Measurements from ENCODE around the gene TLCD3A.

The TLCD3A gene

GRCh38 chr17:726271-726919 is 6.0 kb upstream of the TLCD3A start:
- Mint-ChIP-seq H3K36me3 (no peaks in the 10 kb centered on the region), H3K9me3 (no peaks in the 10 kb centered on the region), H3K27me3 (peaks cover 22% of the 10 kb centered on the region), H3K4me1 (peaks cover 4% of the 10 kb centered on the region), H3K4me3 (no peak overlapping the region), H3K27ac (no peak overlapping the region)
- no peak for DNase-seq
- CTCF ChIA-PET = no interaction called here

- CTCF ChIA-PET = no interaction called here
Measured at GRCh38 chr17:728911-729310, 3.5 kb upstream of the TLCD3A start.

GRCh38 chr17:731644-732066 is 741 bp upstream of the TLCD3A start:
- Mint-ChIP-seq H3K4me3 (peak overlapping the region; percentile 72), H3K4me1 (peaks cover 22% of the 10 kb centered on the region), H3K27me3 (peaks cover 32% of the 10 kb centered on the region), H3K36me3 (peaks cover 25% of the 10 kb centered on the region), H3K27ac (no peak overlapping the region), H3K9me3 (no peaks in the 10 kb centered on the region)
- CTCF ChIA-PET = no interaction called here
- no peak for DNase-seq

More at GRCh38 chr17:728911-729310, 3.5 kb upstream of the TLCD3A start:
- DNase-seq = no peak
- H3K4me1 Mint-ChIP-seq = peaks cover 16% of the 10 kb centered on the region
- no peak overlapping the region for H3K4me3 Mint-ChIP-seq
- peaks cover 34% of the 10 kb centered on the region for H3K27me3 Mint-ChIP-seq
- no peak overlapping the region for H3K27ac Mint-ChIP-seq
- peaks cover 9% of the 10 kb centered on the region for H3K36me3 Mint-ChIP-seq
- no peaks in the 10 kb centered on the region for H3K9me3 Mint-ChIP-seq

- peak overlapping the region; percentile 85 for H3K4me3 Mint-ChIP-seq
- H3K9me3 Mint-ChIP-seq = no peaks in the 10 kb centered on the region
- H3K4me1 Mint-ChIP-seq = peaks cover 22% of the 10 kb centered on the region
- H3K27me3 Mint-ChIP-seq = peaks cover 29% of the 10 kb centered on the region
- peak overlapping the region; percentile 77 for H3K27ac Mint-ChIP-seq
- CTCF ChIA-PET = no interaction called here
- DNase-seq = peak; percentile 59
- peaks cover 29% of the 10 kb centered on the region for H3K36me3 Mint-ChIP-seq
Measured at GRCh38 chr17:732902-733720, 715 bp downstream of the TLCD3A start.

GRCh38 chr17:733743-734142 is 1.3 kb downstream of the TLCD3A start:
- CTCF ChIA-PET = no interaction called here
- Mint-ChIP-seq H3K9me3 (no peaks in the 10 kb centered on the region), H3K4me3 (peak overlapping the region; percentile 85), H3K27ac (no peak overlapping the region), H3K4me1 (peaks cover 22% of the 10 kb centered on the region), H3K27me3 (peaks cover 29% of the 10 kb centered on the region), H3K36me3 (peaks cover 31% of the 10 kb centered on the region)
- no peak for DNase-seq

- no peak overlapping the region for H3K27ac Mint-ChIP-seq
- peaks cover 22% of the 10 kb centered on the region for H3K4me1 Mint-ChIP-seq
- DNase-seq = no peak
- no peaks in the 10 kb centered on the region for H3K9me3 Mint-ChIP-seq
- CTCF ChIA-PET = no interaction called here
- H3K4me3 Mint-ChIP-seq = no peak overlapping the region
- H3K27me3 Mint-ChIP-seq = peaks cover 10% of the 10 kb centered on the region
- peaks cover 38% of the 10 kb centered on the region for H3K36me3 Mint-ChIP-seq
Measured at GRCh38 chr17:737561-738113, 5.2 kb downstream of the TLCD3A start.

GRCh38 chr17:740240-741017 is 8.0 kb downstream of the TLCD3A start:
- Mint-ChIP-seq H3K27me3 (no peaks in the 10 kb centered on the region), H3K4me1 (peaks cover 7% of the 10 kb centered on the region), H3K27ac (peak overlapping the region; percentile 8), H3K9me3 (no peaks in the 10 kb centered on the region), H3K36me3 (peaks cover 31% of the 10 kb centered on the region), H3K4me3 (no peak overlapping the region)
- CTCF ChIA-PET = interaction anchor here (2.0 kb wide), 1 partner anchor 11 kb away, joined by 4 read pairs; the partner anchor contains the start of gene GEMIN4
- DNase-seq = peak; percentile 42

GRCh38 chr17:742147-742793 is 9.9 kb downstream of the TLCD3A start:
- Mint-ChIP-seq H3K4me1 (peaks cover 7% of the 10 kb centered on the region), H3K27ac (no peak overlapping the region), H3K36me3 (peaks cover 30% of the 10 kb centered on the region), H3K27me3 (no peaks in the 10 kb centered on the region), H3K4me3 (no peak overlapping the region), H3K9me3 (no peaks in the 10 kb centered on the region)
- DNase-seq = no peak
- CTCF ChIA-PET = interaction anchor here (1.8 kb wide), 1 partner anchor 239 kb away, joined by 4 read pairs; no protein-coding TSS in a partner anchor

- CTCF ChIA-PET = interaction anchor here (1.8 kb wide), 1 partner anchor 238 kb away, joined by 4 read pairs; no protein-coding TSS in a partner anchor
- H3K9me3 Mint-ChIP-seq = no peaks in the 10 kb centered on the region
- H3K4me1 Mint-ChIP-seq = peaks cover 7% of the 10 kb centered on the region
- H3K27me3 Mint-ChIP-seq = no peaks in the 10 kb centered on the region
- H3K27ac Mint-ChIP-seq = peak overlapping the region; percentile 7
- DNase-seq = no peak
- peaks cover 36% of the 10 kb centered on the region for H3K36me3 Mint-ChIP-seq
- H3K4me3 Mint-ChIP-seq = no peak overlapping the region
Measured at GRCh38 chr17:743139-743538, 10.7 kb downstream of the TLCD3A start.

- H3K36me3 Mint-ChIP-seq = peaks cover 45% of the 10 kb centered on the region
- H3K4me3 Mint-ChIP-seq = no peak overlapping the region
- peaks cover 5% of the 10 kb centered on the region for H3K9me3 Mint-ChIP-seq
- H3K27ac Mint-ChIP-seq = no peak overlapping the region
- H3K4me1 Mint-ChIP-seq = peaks cover 16% of the 10 kb centered on the region
- H3K27me3 Mint-ChIP-seq = no peaks in the 10 kb centered on the region
- DNase-seq = no peak
- CTCF ChIA-PET = no interaction called here
Measured at GRCh38 chr17:744937-745336, 12.5 kb downstream of the TLCD3A start.

- Mint-ChIP-seq H3K27ac (no peak overlapping the region), H3K9me3 (peaks cover 5% of the 10 kb centered on the region), H3K27me3 (no peaks in the 10 kb centered on the region), H3K4me1 (peaks cover 16% of the 10 kb centered on the region), H3K4me3 (no peak overlapping the region), H3K36me3 (peaks cover 43% of the 10 kb centered on the region)
- no peak for DNase-seq
- CTCF ChIA-PET = no interaction called here
Measured at GRCh38 chr17:745406-745805, 13.0 kb downstream of the TLCD3A start.

- peaks cover 43% of the 10 kb centered on the region for H3K36me3 Mint-ChIP-seq
- no peaks in the 10 kb centered on the region for H3K27me3 Mint-ChIP-seq
- H3K9me3 Mint-ChIP-seq = peaks cover 5% of the 10 kb centered on the region
- CTCF ChIA-PET = no interaction called here
- H3K4me3 Mint-ChIP-seq = no peak overlapping the region
- H3K4me1 Mint-ChIP-seq = peaks cover 21% of the 10 kb centered on the region
- DNase-seq = no peak
- no peak overlapping the region for H3K27ac Mint-ChIP-seq
Measured at GRCh38 chr17:746181-746580, 13.8 kb downstream of the TLCD3A start.

GRCh38 chr17:746783-747629 is 14.6 kb downstream of the TLCD3A start:
- peaks cover 5% of the 10 kb centered on the region for H3K9me3 Mint-ChIP-seq
- H3K27me3 Mint-ChIP-seq = no peaks in the 10 kb centered on the region
- DNase-seq = no peak
- CTCF ChIA-PET = interaction anchor here (1.1 kb wide), 1 partner anchor 46 kb away, joined by 3 read pairs; no protein-coding TSS in a partner anchor
- H3K27ac Mint-ChIP-seq = no peak overlapping the region
- H3K4me3 Mint-ChIP-seq = no peak overlapping the region
- H3K4me1 Mint-ChIP-seq = peaks cover 25% of the 10 kb centered on the region
- H3K36me3 Mint-ChIP-seq = peaks cover 43% of the 10 kb centered on the region

Measured in activated naive CD4-positive, alpha-beta T cell treated with anti-CD3 and anti-CD28 coated beads, Interleukin-2, amount 10 ng/mL, durations not matched to agents 7 days and 5 days (primary cell).